BLaER1 treated with 17β-estradiol and CSF1 and Interleukin-3, amounts not matched to agents 10 nM and 100 nM (cell line): ENCODE data around the gene ASPSCR1.

Experiments
- H3K27ac ChIP-seq, 11 experiments: shearing (Covaris generic); formaldehyde crosslinking; 2 replicates each; pipeline ENCODE4 v1.8.1; 2022
- H3K27me3 ChIP-seq, 11 experiments: shearing (Covaris generic); formaldehyde crosslinking; 2 replicates each; pipeline ENCODE4 v1.8.1; 2022
- H3K36me3 ChIP-seq, 11 experiments: shearing (Covaris generic); formaldehyde crosslinking; 2 replicates each; pipeline ENCODE4 v1.8.1; 2022
- H3K4me1 ChIP-seq, 10 experiments: shearing (Covaris generic); formaldehyde crosslinking; 2 replicates each; pipeline ENCODE4 v1.8.1; 2022
- H3K4me2 ChIP-seq, 11 experiments: shearing (Covaris generic); formaldehyde crosslinking; 2 replicates each; pipeline ENCODE4 v1.8.1; 2022
- H3K4me3 ChIP-seq, 10 experiments: shearing (Covaris generic); formaldehyde crosslinking; 2 replicates each; pipeline ENCODE4 v1.8.1; 2022
- H3K9ac ChIP-seq, 11 experiments: shearing (Covaris generic); formaldehyde crosslinking; 2 replicates each; pipeline ENCODE4 v1.8.1; 2022
- H3K9me3 ChIP-seq, 11 experiments: shearing (Covaris generic); formaldehyde crosslinking; replicated peaks in 1 of 11; 2 replicates each; pipeline ENCODE4 v1.8.1; 2022
- H4K20me1 ChIP-seq, 11 experiments: shearing (Covaris generic); formaldehyde crosslinking; 2 replicates each; pipeline ENCODE4 v1.8.1; 2022
- Cebpa-rat ChIP-seq, 11 experiments: shearing (Covaris generic); IDR thresholded peaks; 2 replicates each; pipeline ENCODE4 v1.8.1; 2022

The ASPSCR1 gene

GRCh38 chr17:81931557-81932332, 45.7 kb upstream of the ASPSCR1 start:
- Histone ChIP-seq H3K9ac (peak overlapping the region in 3 of 11 experiments; percentile 17 to 52 (median 38); a peak in 2 of 22 replicates), H3K27ac (no peak overlapping the region), H3K27me3 (peaks cover 15 to 24% (median 19%) of the 10 kb centered on the region in 11 experiments), H3K4me1 (peaks cover 32 to 83% (median 67%) of the 10 kb centered on the region in 10 experiments), H3K4me2 (peak overlapping the region; percentile 16 to 97 (median 61); a peak in 21 of 22 replicates), H3K4me3 (no peak overlapping the region), H4K20me1 (peaks cover 0 to 77% (median 24%) of the 10 kb centered on the region in 11 experiments; a peak in 12 of 22 replicates), H3K9me3 (no peaks in the 10 kb centered on the region), H3K36me3 (peaks cover 0 to 31% (median 18%) of the 10 kb centered on the region in 11 experiments; a peak in 11 of 22 replicates)
- TF ChIP-seq Cebpa-rat (IDR thresholded peaks at IDR 0.05), result no peak

- Histone ChIP-seq H3K36me3 (peaks cover 0 to 31% (median 18%) of the 10 kb centered on the region in 11 experiments; a peak in 11 of 22 replicates), H3K27me3 (peaks cover 15 to 24% (median 19%) of the 10 kb centered on the region in 11 experiments), H3K27ac (no peak overlapping the region), H3K9me3 (no peaks in the 10 kb centered on the region), H3K9ac (no peak overlapping the region), H3K4me3 (no peak overlapping the region), H3K4me2 (peak overlapping the region; percentile 16 to 97 (median 61); a peak in 19 of 22 replicates), H3K4me1 (peaks cover 34 to 87% (median 73%) of the 10 kb centered on the region in 10 experiments), H4K20me1 (peaks cover 0 to 77% (median 24%) of the 10 kb centered on the region in 11 experiments; a peak in 12 of 22 replicates)
- no peak for TF ChIP-seq Cebpa-rat (IDR thresholded peaks at IDR 0.05)
These were observed 45.0 kb upstream of the ASPSCR1 start for GRCh38 chr17:81932333-81932983.

GRCh38 chr17:81933178-81933699, 44.2 kb upstream of the ASPSCR1 start:
- Histone ChIP-seq H4K20me1 (peaks cover 0 to 77% (median 24%) of the 10 kb centered on the region in 11 experiments; a peak in 12 of 22 replicates), H3K4me1 (peaks cover 37 to 89% (median 76%) of the 10 kb centered on the region in 10 experiments), H3K9me3 (no peaks in the 10 kb centered on the region), H3K4me2 (no peak overlapping the region), H3K4me3 (no peak overlapping the region), H3K27ac (no peak overlapping the region), H3K27me3 (peaks cover 11 to 20% (median 15%) of the 10 kb centered on the region in 11 experiments), H3K9ac (no peak overlapping the region), H3K36me3 (peaks cover 0 to 31% (median 18%) of the 10 kb centered on the region in 11 experiments; a peak in 11 of 22 replicates)
- no peak for TF ChIP-seq Cebpa-rat (IDR thresholded peaks at IDR 0.05)

GRCh38 chr17:81934098-81934757, 43.2 kb upstream of the ASPSCR1 start:
- Histone ChIP-seq H3K9ac (peak overlapping the region in 4 of 11 experiments; percentile 4 to 90 (median 22); a peak in 3 of 22 replicates), H3K4me2 (peak overlapping the region in 2 of 11 experiments; percentile 100; a peak in 2 of 22 replicates), H3K4me3 (no peak overlapping the region), H3K27ac (no peak overlapping the region), H3K4me1 (peaks cover 33 to 89% (median 76%) of the 10 kb centered on the region in 10 experiments), H4K20me1 (peaks cover 0 to 68% (median 23%) of the 10 kb centered on the region in 11 experiments; a peak in 12 of 22 replicates), H3K36me3 (peaks cover 0 to 31% (median 18%) of the 10 kb centered on the region in 11 experiments; a peak in 11 of 22 replicates), H3K27me3 (peaks cover 1 to 12% (median 5%) of the 10 kb centered on the region in 11 experiments; a peak in 17 of 22 replicates), H3K9me3 (no peaks in the 10 kb centered on the region)
- no peak for TF ChIP-seq Cebpa-rat (IDR thresholded peaks at IDR 0.05)

GRCh38 chr17:81934850-81935708, 42.4 kb upstream of the ASPSCR1 start:
- H3K9me3 ChIP-seq, result no peaks in the 10 kb centered on the region
- H3K27ac ChIP-seq, result no peak overlapping the region; a peak in 2 of 22 replicates

GRCh38 chr17:81935709-81936084, 41.7 kb upstream of the ASPSCR1 start:
- H3K4me1 ChIP-seq, result peaks cover 38 to 89% (median 79%) of the 10 kb centered on the region in 10 experiments
- peak overlapping the region in 7 of 10 experiments; percentile 69 to 86 (median 75); a peak in 14 of 20 replicates for H3K4me3 ChIP-seq
- no peak for TF ChIP-seq Cebpa-rat (IDR thresholded peaks at IDR 0.05)
- H3K4me2 ChIP-seq, result peak overlapping the region; percentile 95 to 100 (median 100)
- peaks cover 0 to 53% (median 18%) of the 10 kb centered on the region in 11 experiments; a peak in 12 of 22 replicates for H4K20me1 ChIP-seq
- peak overlapping the region in 7 of 11 experiments; percentile 15 to 90 (median 86); a peak in 10 of 22 replicates for H3K9ac ChIP-seq
- no peaks in the 10 kb centered on the region for H3K9me3 ChIP-seq
- H3K36me3 ChIP-seq, result peaks cover 0 to 31% (median 18%) of the 10 kb centered on the region in 11 experiments; a peak in 11 of 22 replicates
- H3K27ac ChIP-seq, result peak overlapping the region in 2 of 11 experiments; percentile 13 to 31; a peak in 3 of 22 replicates
- peaks cover 0 to 3% (median 0%) of the 10 kb centered on the region in 11 experiments; a peak in 3 of 22 replicates for H3K27me3 ChIP-seq

More at GRCh38 chr17:81934850-81935708, 42.4 kb upstream of the ASPSCR1 start:
- TF ChIP-seq Cebpa-rat (IDR thresholded peaks at IDR 0.05), result no peak
- Histone ChIP-seq H3K4me2 (peak overlapping the region in 10 of 11 experiments; percentile 95 to 100 (median 100); a peak in 20 of 22 replicates), H3K4me1 (peaks cover 38 to 89% (median 78%) of the 10 kb centered on the region in 10 experiments), H3K9ac (peak overlapping the region in 5 of 11 experiments; percentile 22 to 90 (median 86); a peak in 7 of 22 replicates), H3K27me3 (peaks cover 0 to 3% (median 0%) of the 10 kb centered on the region in 11 experiments; a peak in 3 of 22 replicates), H4K20me1 (peaks cover 0 to 59% (median 18%) of the 10 kb centered on the region in 11 experiments; a peak in 12 of 22 replicates), H3K4me3 (peak overlapping the region in 3 of 10 experiments; percentile 71 to 86 (median 82); a peak in 3 of 20 replicates), H3K36me3 (peaks cover 0 to 31% (median 18%) of the 10 kb centered on the region in 11 experiments; a peak in 11 of 22 replicates)

- Histone ChIP-seq H3K9me3 (no peaks in the 10 kb centered on the region), H3K27me3 (peaks cover 0 to 19% (median 0%) of the 10 kb centered on the region in 11 experiments; a peak in 5 of 22 replicates), H3K27ac (peak overlapping the region in 7 of 11 experiments; percentile 6 to 40 (median 22); a peak in 10 of 22 replicates), H4K20me1 (peaks cover 0 to 18% (median 3%) of the 10 kb centered on the region in 11 experiments; a peak in 8 of 22 replicates), H3K4me1 (peaks cover 45 to 96% (median 78%) of the 10 kb centered on the region in 10 experiments), H3K4me3 (peak overlapping the region in 2 of 10 experiments; percentile 8 to 16; a peak in 2 of 20 replicates), H3K4me2 (peak overlapping the region; percentile 69 to 100 (median 100)), H3K36me3 (peaks cover 0 to 15% (median 5%) of the 10 kb centered on the region in 11 experiments; a peak in 10 of 22 replicates), H3K9ac (peak overlapping the region in 9 of 11 experiments; percentile 10 to 87 (median 56); a peak in 17 of 22 replicates)
- no peak for TF ChIP-seq Cebpa-rat (IDR thresholded peaks at IDR 0.05)
These were observed 38.2 kb upstream of the ASPSCR1 start for GRCh38 chr17:81939218-81939617.
